ENCODE results near the gene PCGF6.

GRCh38 chr10:103367782-103368518 is 17.0 kb upstream of the PCGF6 start, which contains the start of gene TAF5:
- peak; percentile 95 for TF ChIP-seq SRF (IDR thresholded peaks at IDR 0.05; ENCODE audit: low read depth)
- 0 out of 6 replicates have a peak, but pooled peaks of 1 of the 3 experiments have one; percentile 1 for TF ChIP-seq CTCF (IDR thresholded peaks at IDR 0.05 in 2 of 3, conservative IDR thresholded peaks at IDR 0.05 in 1 of 3; ENCODE audit: borderline replicate concordance in 1 of 3, insufficient read depth in 1 of 3, low read depth in 2 of 3, low read length in 2 of 3)
- TF ChIP-seq YY1 (IDR thresholded peaks at IDR 0.05; ENCODE audit: extremely low read depth, insufficient replicate concordance, low read depth, low read length) = peak; percentile 100
- TF ChIP-seq EGR1 (IDR thresholded peaks at IDR 0.05; ENCODE audit: low read depth) = peak; percentile 72; the same call in 1 of the 2 replicates
- TF ChIP-seq EZH2 (IDR thresholded peaks at IDR 0.05) = no peak
- TF ChIP-seq POLR2AphosphoS5 (IDR thresholded peaks at IDR 0.05; ENCODE audit: low read depth, low read length) = peak; percentile 98
- TF ChIP-seq REST (IDR thresholded peaks at IDR 0.05; ENCODE audit: low read depth) = no peak; the same call in 1 of the 2 replicates
- TF ChIP-seq EZH2phosphoT487 (IDR thresholded peaks at IDR 0.05; ENCODE audit: borderline replicate concordance) = no peak
- TF ChIP-seq POLR2A (IDR thresholded peaks at IDR 0.05; ENCODE audit: borderline replicate concordance, extremely low read depth, insufficient read depth, insufficient read length) = peak; percentile 97
- peak; percentile 36 for TF ChIP-seq ZBTB33 (IDR thresholded peaks at IDR 0.05; ENCODE audit: extremely low read depth, insufficient replicate concordance, low read length)
- TF ChIP-seq RAD21 (IDR thresholded peaks at IDR 0.05; ENCODE audit: low read depth) = no peak
- TF ChIP-seq CEBPB (IDR thresholded peaks at IDR 0.05; ENCODE audit: low read depth) = no peak; the same call in 1 of the 2 replicates

Measured in HCT116 (cell line).